NCI-H2227 (cell line): ENCODE results near the gene MT1G.
"Not testable (repeated sequence)": the region's sequence is repeated elsewhere in the genome, so short reads cannot be mapped to it uniquely, and the experiment has no call there.

Experiments
- DNase-seq: peaks from one replicate; lab custom pipeline; 2025; ENCODE audit not compliant: unreplicated experiment; lab: John Stamatoyannopoulos, UW

MT1G gene

DNA sequence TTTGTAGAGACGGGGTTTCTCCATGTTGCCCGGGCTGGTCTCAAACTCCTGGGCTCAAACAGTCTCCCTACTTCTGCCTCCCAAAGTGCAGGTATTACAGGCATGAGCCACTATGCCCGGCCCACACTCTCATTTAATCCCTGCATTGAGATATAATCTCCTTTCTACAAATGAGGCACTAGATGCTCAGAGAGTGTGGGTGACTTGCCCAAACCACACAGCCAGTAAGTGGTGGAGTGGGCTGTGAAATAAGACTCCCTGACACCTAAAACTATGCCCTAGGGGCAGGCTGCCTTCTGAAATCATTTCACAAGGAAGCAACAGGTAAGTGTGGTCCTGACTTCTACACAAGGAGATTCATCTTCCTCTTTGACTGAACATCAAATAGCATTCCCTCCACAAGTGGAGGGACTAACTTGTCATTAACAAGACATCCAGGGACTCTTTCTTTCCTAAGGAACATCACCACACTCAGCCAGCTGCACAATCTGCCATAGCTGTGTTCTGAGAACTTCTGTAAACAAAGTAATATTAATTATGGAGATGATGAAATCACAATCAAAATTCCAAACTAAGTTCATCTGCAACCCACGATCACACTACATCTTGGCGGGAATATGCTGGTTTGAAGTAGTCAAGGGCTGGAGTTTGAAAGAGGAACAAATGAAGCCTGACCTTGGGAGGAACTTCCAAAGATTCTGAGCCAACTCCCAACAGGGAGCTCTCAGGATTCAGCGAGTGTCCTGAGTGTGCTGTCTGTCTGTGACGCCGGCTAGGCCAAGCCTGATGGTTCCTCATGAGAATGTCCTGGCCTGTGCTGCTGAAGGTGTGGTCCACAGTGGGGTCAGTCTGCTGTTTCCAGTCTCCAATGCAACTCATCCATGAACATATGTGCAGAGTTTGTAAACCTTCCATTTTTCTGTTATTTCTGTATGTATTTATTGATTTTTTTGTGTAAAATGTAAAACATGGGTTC lies 2.3 kb downstream of the MT1G start:
- not testable (repeated sequence) for DNase-seq

DNA sequence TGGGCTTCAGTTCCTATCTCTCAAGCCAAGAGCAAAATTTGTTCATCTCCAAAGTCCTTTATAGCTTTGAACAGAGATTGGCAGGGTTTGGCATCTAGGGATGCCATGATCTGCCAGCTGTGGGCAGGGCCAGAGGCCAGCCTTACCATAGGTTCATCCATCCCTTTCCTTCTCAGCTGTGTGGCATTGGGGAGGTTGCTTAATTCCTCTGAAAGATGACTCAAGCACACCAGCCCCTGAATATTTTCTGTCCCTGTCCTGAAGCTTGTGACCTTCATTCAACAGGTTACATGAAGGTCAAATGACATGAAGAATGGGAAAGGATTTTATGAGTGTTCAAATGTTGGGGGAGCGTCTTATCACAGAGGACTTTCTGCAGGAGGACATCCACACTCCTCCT lies 3.4 kb downstream of the MT1G start:
- no peak for DNase-seq

DNA sequence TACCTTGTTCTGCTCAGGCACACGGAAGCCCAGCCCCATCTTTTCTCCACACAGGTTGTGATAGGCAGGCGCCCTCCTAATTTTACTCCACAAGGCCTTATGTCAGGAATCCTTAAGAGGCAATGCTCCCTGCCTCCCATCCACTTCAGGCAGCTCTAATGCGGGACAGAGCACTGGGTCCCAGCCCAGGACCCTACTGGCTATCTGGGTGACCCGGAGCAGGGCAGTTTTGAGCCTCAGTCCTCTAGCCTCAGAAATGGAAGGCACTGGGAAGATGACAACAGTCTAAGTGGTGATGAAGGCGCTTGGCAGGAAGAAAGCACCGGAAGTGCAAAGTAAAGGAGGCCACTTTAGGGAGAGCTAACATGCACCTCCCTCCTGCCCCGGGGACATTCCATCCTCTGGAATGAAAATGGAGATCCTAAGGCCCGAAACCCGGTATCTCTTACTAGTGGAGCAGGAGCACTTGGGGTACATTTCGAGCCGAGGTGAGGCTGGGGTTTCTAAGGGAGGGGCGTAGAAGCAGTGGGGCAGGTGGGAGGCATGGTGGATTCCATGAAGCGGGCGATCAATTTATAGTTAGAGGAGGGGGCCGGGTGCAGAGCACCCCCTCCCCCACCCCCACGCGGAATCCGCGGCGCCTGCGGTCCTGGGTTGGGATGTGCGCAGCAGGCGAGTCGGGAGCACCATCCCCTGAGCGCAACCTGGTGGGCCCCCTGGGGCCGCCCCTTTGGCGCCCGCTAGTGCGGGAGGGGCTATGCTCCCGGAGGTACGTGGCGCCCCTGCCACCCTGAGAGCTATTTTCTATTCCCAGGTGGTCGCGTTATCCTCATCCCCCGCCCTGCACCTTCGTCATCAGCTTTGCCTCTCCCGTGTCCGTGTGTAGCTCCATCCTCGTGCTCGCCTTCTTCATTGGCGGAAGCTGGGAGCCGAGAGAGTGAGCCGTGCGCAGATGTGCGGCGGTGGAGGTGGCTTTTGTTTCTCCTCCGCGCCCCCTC lies 5.2 kb downstream of the MT1G start:
- DNase-seq = peak; percentile 60

DNA sequence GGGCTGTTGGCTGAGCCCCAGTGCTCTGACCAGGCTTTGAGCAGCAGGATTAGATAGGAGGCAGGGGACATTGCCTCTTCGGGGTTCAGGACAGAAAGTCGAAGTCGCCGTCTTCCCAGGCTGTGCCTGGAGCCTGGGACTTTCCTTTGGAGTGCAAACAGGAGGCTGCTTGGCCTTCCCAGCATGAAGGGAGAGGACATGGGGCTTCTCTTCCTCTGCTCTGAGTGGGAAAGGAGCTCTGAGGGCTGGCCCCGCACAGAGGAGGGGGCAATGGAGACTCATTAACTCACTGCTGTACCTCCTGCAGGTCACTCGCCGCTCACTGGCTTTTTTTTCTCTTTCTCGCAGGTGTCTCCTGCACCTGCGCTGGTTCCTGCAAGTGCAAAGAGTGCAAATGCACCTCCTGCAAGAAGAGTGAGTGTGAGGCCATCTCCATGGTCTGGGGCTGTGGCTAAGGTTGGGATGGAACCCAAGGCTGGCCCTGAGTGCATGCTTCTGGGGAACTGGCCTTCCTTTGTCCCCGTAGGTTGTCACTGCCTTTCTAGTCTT lies 9.5 kb downstream of the MT1G start:
- no peak for DNase-seq

DNA sequence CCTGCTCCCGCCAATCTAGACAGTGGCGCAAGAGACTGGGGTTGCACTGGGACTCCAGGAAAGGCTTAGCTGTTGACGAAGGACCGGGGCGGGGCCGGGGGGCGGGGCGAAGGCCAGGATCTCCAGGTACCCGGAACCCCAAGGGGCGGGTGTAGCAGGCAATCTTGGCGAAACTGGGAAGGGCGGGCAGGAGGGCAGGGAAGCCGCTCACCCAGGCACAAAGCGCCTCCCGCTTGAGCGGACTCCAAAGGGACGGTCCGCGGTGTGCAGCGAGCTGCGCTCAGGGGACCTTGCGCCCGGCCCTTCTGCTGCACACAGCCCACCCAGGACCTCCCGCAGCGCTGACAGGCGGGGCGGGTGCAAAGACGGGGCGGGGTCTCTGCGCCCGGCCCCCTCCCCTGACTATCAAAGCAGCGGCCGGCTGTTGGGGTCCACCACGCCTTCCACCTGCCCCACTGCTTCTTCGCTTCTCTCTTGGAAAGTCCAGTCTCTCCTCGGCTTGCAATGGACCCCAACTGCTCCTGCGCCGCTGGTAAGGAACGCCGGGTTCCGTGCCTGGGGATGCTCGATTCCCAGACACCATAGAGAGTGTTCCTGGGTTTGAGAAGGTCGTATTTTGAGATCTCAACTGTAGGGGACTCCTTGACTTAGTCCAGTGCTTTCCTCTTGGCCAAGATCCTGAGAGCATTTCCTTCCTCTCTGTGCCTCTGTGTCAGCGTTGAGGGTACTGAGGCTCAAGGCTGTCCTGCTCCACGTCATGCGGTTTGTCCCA lies 10.1 kb downstream of the MT1G start, which contains the start of gene MT1F:
Gene MT1F, plus strand, starts transcription at position 405 of the 772 bp plus-strand sequence. Its CDS starts 100 bp downstream, at position 505.
- DNase-seq = peak; percentile 89

DNA sequence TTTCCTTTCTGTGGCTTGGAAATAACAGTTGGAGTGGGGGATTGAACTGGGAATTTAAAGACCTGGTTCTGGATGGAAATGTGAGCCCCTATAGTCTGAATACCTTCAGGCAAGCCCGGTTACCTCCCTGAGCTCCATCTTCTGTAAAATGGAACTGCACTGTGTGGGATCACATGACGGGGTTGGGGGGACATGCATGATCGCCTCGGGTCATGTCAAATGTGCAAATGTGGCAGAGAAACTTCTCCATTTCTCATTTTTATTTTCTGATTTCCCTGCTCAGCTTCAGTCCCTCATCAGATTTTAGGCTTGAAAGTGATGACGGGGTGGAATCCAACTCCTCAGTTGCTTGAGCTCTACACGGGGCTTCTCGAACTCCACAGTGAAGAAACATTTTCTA lies 14.6 kb downstream of the MT1G start:
- no peak for DNase-seq

DNA sequence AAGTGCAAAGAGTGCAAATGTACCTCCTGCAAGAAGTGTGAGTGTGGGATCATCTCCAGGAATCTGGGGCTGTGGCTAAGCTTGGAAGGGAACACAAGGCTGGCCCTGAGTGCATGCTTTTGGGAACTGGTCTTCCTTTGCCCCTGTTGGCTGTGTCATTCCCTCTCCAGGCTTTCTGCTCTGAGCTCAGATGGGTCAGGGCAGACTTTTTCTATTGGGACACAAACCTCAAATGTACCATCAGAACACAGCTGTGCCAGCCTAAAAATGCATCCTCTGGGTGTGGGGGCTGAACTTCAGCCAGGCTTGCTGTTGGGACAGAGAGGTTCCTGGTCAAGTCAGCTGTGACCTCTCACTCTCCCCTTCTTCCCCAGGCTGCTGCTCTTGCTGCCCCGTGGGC lies 15.3 kb downstream of the MT1G start:
- DNase-seq = no peak

DNA sequence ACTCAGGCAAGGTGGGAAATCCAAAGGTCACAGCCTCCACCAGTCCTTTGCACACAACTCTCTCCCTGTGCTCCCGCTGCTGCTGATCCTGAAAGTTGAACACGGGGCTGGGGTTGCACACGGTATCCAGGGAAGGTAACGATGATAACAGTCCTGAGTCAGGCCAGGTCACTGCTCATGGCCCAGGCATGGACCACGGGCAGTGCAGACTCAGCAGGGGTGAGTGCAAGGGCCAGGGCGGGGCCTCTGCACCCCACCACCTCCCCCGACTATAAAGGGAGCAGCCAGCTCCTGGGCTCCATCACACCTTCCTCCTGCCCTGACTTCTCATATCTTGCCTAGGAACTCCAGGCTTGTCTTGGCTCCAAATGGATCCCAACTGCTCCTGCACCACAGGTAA lies 16.3 kb downstream of the MT1G start, which contains the start of gene MT1B:
Gene MT1B, plus strand, starts transcription at position 301 of the 400 bp plus-strand sequence. Its CDS starts 68 bp downstream, at position 369.
- no peak for DNase-seq

DNA sequence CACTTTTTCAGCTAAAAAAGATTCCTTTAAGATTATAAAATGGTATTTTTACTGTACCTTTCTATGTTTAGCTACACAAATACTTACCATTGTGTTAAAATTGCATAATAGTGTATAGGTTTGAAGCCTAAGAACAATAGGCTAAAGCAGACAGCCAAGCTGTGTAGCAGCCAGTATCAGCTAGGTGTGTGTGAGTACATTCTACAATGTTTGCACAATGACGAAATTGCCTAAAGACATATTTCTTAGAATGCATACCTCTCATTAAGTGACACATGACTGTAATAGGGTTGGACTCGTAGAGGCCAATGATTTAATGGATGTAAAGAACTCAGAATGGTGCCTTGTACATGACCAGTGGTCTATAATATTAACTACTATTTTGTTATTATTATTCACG lies 18.0 kb downstream of the MT1G start:
- no peak for DNase-seq

DNA sequence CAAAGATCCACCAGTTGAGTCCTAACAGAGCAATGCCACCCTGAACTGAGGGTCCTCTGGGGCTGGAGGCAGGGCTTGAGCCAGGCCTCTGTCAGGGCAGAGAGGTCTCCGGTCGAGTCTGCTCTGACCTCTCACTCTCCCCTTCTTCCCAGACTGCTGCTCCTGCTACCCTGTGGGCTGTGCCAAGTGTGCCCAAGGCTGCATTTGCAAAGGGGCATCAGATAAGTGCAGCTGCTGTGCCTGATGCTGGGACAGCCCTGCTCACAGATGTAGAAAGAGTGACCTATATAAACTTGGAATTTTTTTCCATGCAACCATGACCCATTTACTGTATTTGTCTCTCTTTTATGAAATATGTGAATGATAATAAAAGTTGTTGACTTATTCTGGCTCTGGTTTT lies 18.6 kb downstream of the MT1G start:
- no peak for DNase-seq

DNA sequence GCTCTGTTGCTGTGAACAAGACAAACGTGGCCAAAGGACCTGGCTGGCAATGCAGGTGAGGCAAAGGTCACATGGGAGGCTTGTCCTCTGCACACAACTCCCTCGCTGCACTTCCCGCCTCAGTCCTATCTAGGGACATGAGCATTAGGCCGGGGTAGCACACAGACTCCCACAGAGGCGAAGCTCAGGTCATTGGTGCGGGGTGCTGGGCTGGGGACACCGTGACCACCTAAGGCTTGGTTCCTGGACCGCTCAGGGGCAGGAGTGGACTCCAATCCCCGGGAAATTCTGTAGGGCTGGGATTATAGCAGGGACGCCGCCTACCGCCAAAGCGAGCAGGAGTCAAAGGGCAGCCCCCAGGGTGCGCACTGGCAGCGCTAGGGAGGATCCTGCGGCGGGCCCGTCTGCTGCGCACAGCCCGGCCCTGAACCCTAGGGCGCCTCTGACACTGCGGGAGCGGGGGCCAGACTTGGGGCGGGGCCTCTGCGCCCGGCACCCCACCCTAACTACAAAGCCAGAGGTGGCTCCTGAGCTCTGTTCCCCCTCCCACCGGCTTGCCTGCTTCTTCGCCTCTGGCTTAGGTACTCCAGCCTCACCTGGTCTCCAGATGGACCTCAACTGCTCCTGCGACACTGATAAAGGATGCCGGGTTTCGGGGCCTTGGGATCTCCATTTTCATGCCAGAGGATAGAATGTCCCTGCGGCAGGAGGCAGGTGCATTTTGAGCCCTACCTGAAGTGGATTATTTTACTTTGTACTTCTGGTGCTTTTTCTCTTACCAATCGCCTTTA lies 20.0 kb downstream of the MT1G start:
- DNase-seq = no peak

DNA sequence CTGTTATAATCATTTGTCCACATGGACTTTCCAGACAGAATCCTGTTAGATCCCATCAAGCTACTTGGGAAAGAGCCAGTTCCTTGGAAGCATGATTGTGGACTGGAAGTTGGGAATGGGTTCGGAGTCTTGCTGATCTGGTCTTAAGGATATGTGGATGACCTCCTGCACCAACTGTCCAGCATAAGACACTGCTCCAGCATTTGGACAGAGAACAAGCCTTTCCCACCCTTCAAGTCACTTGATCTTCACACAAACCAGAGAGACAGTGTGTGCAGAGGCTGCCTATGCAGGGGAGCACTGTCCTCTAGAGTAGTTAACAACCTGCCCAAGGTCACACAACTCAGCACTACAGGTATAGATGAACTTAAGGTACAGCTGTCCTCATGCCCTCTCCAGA lies 22.0 kb downstream of the MT1G start:
- DNase-seq = no peak

DNA sequence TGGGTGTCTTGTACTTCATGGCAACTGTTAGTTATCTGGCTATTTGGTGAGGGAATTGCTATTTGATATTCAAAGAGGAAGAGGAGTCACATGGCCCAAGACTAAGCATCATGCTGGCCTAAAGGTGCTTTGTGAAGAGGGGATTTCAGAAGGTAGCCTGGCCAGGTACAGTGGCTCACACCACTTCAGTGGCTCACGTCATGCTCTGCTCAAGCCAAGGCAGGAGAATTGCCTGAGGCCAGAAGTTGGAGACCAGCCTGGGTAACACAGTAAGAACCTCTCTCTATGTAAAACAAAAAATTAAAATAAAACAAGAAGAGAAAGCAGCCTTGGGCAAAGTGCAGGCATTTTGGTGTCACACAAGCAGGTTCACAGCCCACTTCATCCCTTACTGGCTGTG lies 22.6 kb downstream of the MT1G start:
- DNase-seq = no peak

DNA sequence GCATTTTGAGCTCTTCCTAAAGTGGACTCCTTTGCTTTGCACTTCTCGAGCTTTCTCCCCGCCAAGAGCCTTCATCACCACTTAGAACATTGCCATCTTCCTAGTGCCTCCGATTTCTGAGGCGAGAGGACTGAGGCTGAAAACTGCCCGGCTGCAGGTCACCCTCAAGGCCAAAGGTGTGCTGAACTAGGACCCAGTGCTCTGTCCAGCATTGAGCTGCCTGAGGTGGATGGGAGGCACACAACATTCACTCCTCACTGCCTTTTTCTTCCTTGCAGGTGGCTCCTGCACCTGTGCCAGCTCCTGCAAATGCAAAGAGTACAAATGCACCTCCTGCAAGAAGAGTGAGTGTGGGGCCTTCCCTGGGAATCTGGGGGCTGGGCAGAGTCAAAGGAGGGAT lies 24.0 kb downstream of the MT1G start:
- DNase-seq = no peak

DNA sequence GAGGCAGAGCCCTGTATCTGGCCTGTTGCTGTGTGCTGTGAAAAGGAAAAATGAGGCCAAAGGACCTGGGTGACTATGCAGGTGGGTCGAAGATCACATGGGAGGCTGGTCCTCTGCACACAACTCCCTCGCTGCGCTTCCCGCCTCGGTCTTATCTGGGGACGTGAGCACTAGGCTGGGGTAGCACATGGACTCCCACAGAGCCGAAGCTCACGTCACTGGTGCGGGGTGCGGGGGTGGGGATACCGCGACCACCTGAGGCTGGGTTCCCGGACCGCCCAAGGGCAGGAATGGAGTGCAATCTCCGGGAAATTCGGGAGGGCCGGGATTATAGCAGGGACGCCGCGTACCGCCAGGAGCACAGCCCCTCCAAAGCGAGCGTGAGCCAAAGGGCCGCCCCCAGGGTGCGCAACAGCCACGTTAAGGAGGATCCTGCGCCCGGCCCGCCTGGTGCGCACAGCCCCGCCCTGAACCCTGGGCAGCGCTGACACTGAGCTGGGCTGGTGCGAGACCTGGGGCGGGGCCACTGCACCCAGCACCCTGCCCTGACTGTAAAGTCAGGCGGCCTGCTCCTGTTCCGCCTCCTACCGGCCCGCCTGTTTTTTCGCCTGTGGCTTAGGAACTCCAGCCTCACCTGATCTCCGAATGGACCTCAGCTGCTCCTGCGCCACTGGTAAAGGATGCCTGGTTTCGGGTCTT lies 24.6 kb downstream of the MT1G start:
- no peak for DNase-seq

DNA sequence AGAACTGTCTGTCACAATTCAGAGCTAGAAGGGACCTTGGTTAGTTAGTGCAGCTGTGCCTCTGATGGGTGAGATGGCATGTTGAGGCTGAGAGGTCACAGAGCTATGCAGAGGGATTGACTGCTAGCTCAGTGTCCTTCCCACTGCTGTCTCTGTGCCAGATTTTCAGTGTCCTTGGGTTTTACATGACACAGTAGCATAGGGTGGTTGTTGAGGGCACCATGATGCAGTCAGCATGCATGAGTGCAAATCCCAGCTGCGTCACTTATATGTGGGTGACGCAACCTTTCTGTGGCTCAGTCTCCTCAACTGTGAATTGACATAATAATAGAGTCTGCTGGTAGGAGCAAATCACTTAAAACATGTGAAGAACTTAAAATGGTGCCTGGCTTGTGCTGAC lies 26.7 kb downstream of the MT1G start:
- DNase-seq = no peak

DNA sequence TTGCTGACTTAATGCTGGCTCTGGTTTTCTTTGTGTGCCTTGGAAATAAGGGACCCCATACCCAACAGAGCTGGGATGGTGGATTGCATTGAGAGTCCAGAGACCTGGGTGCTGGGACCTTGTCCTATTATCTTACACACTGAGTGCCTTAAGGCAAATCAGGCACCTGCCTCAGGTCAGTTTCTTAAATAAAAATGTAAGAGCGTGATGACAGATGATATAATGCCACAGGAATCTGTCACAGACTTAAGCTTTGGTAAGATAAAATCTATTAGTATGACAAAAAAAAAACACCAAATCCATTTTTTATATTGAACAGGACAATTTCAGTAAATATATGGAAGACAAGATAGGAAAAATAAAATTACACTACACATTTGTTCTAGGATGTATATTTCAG lies 27.8 kb downstream of the MT1G start:
- DNase-seq = no peak

DNA sequence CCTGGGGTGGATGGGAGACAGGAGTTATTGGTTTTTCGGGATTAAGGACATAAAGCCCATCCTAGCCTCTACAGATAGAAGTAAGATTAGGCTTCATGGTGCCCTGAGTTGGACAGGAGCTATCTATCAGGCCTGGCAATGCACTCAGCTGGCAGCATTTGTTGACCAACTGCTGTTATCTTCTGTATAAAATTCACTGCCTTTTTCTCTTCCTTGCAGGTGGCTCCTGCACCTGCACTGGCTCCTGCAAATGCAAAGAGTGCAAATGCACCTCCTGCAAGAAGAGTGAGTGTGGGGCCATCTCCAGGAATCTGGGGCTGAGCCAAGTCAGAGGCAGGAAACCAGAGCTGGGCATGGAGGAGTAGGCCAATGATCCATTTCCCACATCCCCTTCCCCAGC lies 28.8 kb downstream of the MT1G start:
- no peak for DNase-seq
